ENCODE results near the gene TANGO2. TPM values are rescaled to one million over a fixed set of nuclear protein-coding genes. Genes with fewer than 3 reads are reported as not detected.

Gene TANGO2
- total and polyA plus RNA-seq, 12 donors: 25.1 to 87.0 (median 43.5) TPM

GRCh38 chr22:20115691-20116375 is 94.9 kb downstream of the TANGO2 start, which contains the start of gene RANBP1:
TSS of gene RANBP1 (plus strand) at chr22:20116104. CDS start at chr22:20116185, 81 bp downstream.
- WGBS, 4 donors: 51 to 64% (median 55%) methylated on average over 6 to 30 of the region's 30 CpGs
- Histone ChIP-seq H3K27ac (peak within 1 kb of the TSS; percentile 31 to 96 (median 90)), H3K4me3 (peak within 1 kb of the TSS; percentile 31 to 90 (median 90)), H3K36me3 (replicated peaks in 1 of 2) (peaks cover 0 to 63% of the 10 kb centered on the region in 2 donors), H3K4me1 (replicated peaks in 1 of 2) (peaks cover 19 to 34% of the 10 kb centered on the region in 2 donors), H3K27me3 (no peaks in the 10 kb centered on the region), H3K9me3 (replicated peaks in 1 of 3) (no peaks in the 10 kb centered on the region)
- intact Hi-C loops (cut with DNase I): no loop called here
- TF ChIP-seq CTCF (IDR thresholded peaks at IDR 0.05): no peak
- no peak for TF ChIP-seq POLR2A (IDR thresholded peaks at IDR 0.05)
- DNase-seq: peak in 3 of 7 donors; percentile 46 to 72 (median 47)

GRCh38 chr22:20116376-20116950 is 95.6 kb downstream of the TANGO2 start:
- 3 to 34% (median 6%) methylated on average over 9 to 27 of the region's 27 CpGs for WGBS, 4 donors
- peaks cover 19 to 34% of the 10 kb centered on the region in 2 donors for H3K4me1 ChIP-seq (replicated peaks in 1 of 2)
- H3K4me3 ChIP-seq: peak overlapping the region; percentile 31 to 90 (median 90)
- no peaks in the 10 kb centered on the region for H3K9me3 ChIP-seq (replicated peaks in 1 of 3)
- peaks cover 0 to 60% of the 10 kb centered on the region in 2 donors for H3K36me3 ChIP-seq (replicated peaks in 1 of 2)
- no peaks in the 10 kb centered on the region for H3K27me3 ChIP-seq
- H3K27ac ChIP-seq: peak overlapping the region; percentile 31 to 96 (median 90)
- DNase-seq: peak in 5 of 7 donors; percentile 43 to 76 (median 60)
- TF ChIP-seq CTCF (IDR thresholded peaks at IDR 0.05): no peak
- no peak for TF ChIP-seq POLR2A (IDR thresholded peaks at IDR 0.05)
- intact Hi-C loops (cut with DNase I): no loop called here

MicroRNAs within 50 kb of the gene (microRNA counts, 767-probe panel; counts per million panel counts)
- microRNA hsa-miR-1306-3p (0 counts per million in 2 donors), microRNA hsa-miR-185-5p (4,532 to 5,232 counts per million in 2 donors)

Small RNA genes lying within 50 kb of the gene (microRNA-seq; reads per million reads assigned to microRNA genes)
- gene MIR185: 485 to 1,220 (median 707) reads per million in 3 donors
- gene MIR6816: 0 to 0.38 (median 0.28) reads per million in 3 donors

Small RNA genes lying within 50 kb of the gene (small RNA-seq; reads per million reads assigned to genes)
- gene MIR185 (3.8 reads per million in 2 donors), gene MIR6816 (0 to 0.12 reads per million in 2 donors), gene RF00017 (0 reads per million in 2 donors)

Other genes with a start within 250 kb of the TANGO2 start
- 1 to 10 TPM in 8 of 9 donors, under 1 TPM in 1; 0.26 to 6.6 (median 3.1) TPM for gene GNB1L, start 166.2 kb upstream of the TANGO2 start, total RNA-seq
- gene GNB1L, start 166.2 kb upstream of the TANGO2 start, polyA plus RNA-seq: 1 to 10 TPM in 2 of 3 donors, not detected in 1; 4.3 to 6.2 TPM
- gene RTL10, start 166.2 kb upstream of the TANGO2 start, total RNA-seq: 10 to 100 TPM in 7 of 9 donors, 1 to 10 TPM in 2; 5.5 to 17.5 (median 12.1) TPM
- 10 to 100 TPM in 1 of 3 donors, 1 to 10 TPM in 2; 5.8 to 14.1 (median 7.9) TPM for gene RTL10, start 166.2 kb upstream of the TANGO2 start, polyA plus RNA-seq
- 100 to 1,000 TPM; 268 to 743 (median 469) TPM for gene COMT, start 79.3 kb upstream of the TANGO2 start, total RNA-seq
- gene COMT, start 79.3 kb upstream of the TANGO2 start, polyA plus RNA-seq: 100 to 1,000 TPM in 1 of 3 donors, 10 to 100 TPM in 2; 51.3 to 220 (median 65.5) TPM
- 10 to 100 TPM; 41.7 to 74.2 (median 57.9) TPM for gene TXNRD2, start 79.3 kb upstream of the TANGO2 start, total RNA-seq
- gene TXNRD2, start 79.3 kb upstream of the TANGO2 start, polyA plus RNA-seq: 100 to 1,000 TPM in 2 of 3 donors, 10 to 100 TPM in 1; 39.6 to 171 (median 148) TPM
- gene ARVCF, start 4.3 kb upstream of the TANGO2 start, total RNA-seq: 10 to 100 TPM in 6 of 9 donors, 1 to 10 TPM in 3; 8.4 to 46.1 (median 18.4) TPM
- gene ARVCF, start 4.3 kb upstream of the TANGO2 start, polyA plus RNA-seq: 10 to 100 TPM in 2 of 3 donors, 1 to 10 TPM in 1; 1.2 to 74.8 (median 18.8) TPM
- gene DGCR8, start 59.1 kb downstream of the TANGO2 start, total RNA-seq: 10 to 100 TPM in 8 of 9 donors, 1 to 10 TPM in 1; 7.2 to 32.2 (median 21.6) TPM
- 10 to 100 TPM; 16.3 to 31.0 (median 25.9) TPM for gene DGCR8, start 59.1 kb downstream of the TANGO2 start, polyA plus RNA-seq
- 100 to 1,000 TPM in 6 of 9 donors, 10 to 100 TPM in 3; 71.4 to 346 (median 136) TPM for gene RANBP1, start 95.0 kb downstream of the TANGO2 start, total RNA-seq
- gene RANBP1, start 95.0 kb downstream of the TANGO2 start, polyA plus RNA-seq: 100 to 1,000 TPM in 1 of 3 donors, 10 to 100 TPM in 2; 63.3 to 128 (median 70.1) TPM
- 10 to 100 TPM; 43.5 to 90.3 (median 66.2) TPM for gene TRMT2A, start 96.1 kb downstream of the TANGO2 start, total RNA-seq
- 100 to 1,000 TPM in 2 of 3 donors, 10 to 100 TPM in 1; 22.4 to 283 (median 168) TPM for gene TRMT2A, start 96.1 kb downstream of the TANGO2 start, polyA plus RNA-seq
- 10 to 100 TPM in 8 of 9 donors, 1 to 10 TPM in 1; 5.7 to 65.6 (median 33.9) TPM for gene ZDHHC8, start 110.7 kb downstream of the TANGO2 start, total RNA-seq
- gene ZDHHC8, start 110.7 kb downstream of the TANGO2 start, polyA plus RNA-seq: 100 to 1,000 TPM in 1 of 3 donors, 10 to 100 TPM in 2; 15.5 to 109 (median 59.3) TPM
- gene CCDC188, start 129.9 kb downstream of the TANGO2 start, total RNA-seq: 1 to 10 TPM in 2 of 9 donors, under 1 TPM in 6, not detected in 1; 0.30 to 1.6 (median 0.65) TPM
- 10 to 100 TPM in 1 of 3 donors, 1 to 10 TPM in 1, not detected in 1; 2.9 to 19.0 TPM for gene CCDC188, start 129.9 kb downstream of the TANGO2 start, polyA plus RNA-seq
- 10 to 100 TPM in 1 of 9 donors, 1 to 10 TPM in 5, under 1 TPM in 3; 0.35 to 18.8 (median 1.1) TPM for gene RTN4R, start 247.2 kb downstream of the TANGO2 start, total RNA-seq
- 1 to 10 TPM in 2 of 3 donors, under 1 TPM in 1; 0.35 to 1.9 (median 1.1) TPM for gene RTN4R, start 247.2 kb downstream of the TANGO2 start, polyA plus RNA-seq

Measured in adrenal gland (tissue), 12 donors.